MM.1S (cell line): Measurements from ENCODE around the gene HSD3B2.

Source experiments
- CTCF ChIP-seq: fragments of 300-600 bp; sonication (generic); IDR thresholded peaks from 2 replicates; pipeline ENCODE4 v1.5.1; 2016; ENCODE audit warnings: antibody characterized with exemption, low read length, mixed read lengths
- EZH2 ChIP-seq: fragments of 300-600 bp; sonication (generic); optimal IDR thresholded peaks from 2 replicates; pipeline ENCODE3; 2017; ENCODE audit warnings: low read depth, mild to moderate bottlenecking, antibody characterized with exemption, low read length, mixed read lengths
- EZH2phosphoT487 ChIP-seq: fragments of 300-600 bp; sonication (generic); IDR thresholded peaks from 2 replicates; pipeline ENCODE4 v1.6.1; 2018; ENCODE audit warnings: antibody characterized with exemption, low read length

- TF ChIP-seq EZH2 (no peak), CTCF (no peak), EZH2phosphoT487 (no peak)
Measured at GRCh38 chr1:119428991-119429390, 14.0 kb downstream of the HSD3B2 start.
